Measurements from ENCODE around the gene TMEM37.

TMEM37 gene

DNA sequence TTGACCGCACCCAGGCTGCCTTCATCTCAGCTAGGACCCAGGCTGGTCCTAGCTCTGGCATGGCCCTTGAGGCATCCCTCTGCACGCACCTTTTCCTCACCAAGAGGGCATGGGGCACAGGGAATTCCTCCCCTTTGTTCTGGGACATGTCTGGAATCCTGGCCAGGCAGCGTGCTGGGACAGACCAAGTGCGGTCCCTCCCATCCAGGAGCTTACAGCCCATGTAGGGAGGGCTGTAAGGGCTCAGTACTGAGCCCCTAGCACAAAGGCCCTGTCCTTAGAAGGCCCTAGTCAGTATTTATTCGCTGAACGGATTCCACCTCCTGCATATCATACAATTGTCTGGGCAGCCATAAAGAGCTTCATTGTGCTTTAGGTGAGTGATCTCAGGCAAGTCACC is 3.0 kb downstream of the TMEM37 start:
- DNase-seq (ENCODE audit: low spot score) = no peak

DNA sequence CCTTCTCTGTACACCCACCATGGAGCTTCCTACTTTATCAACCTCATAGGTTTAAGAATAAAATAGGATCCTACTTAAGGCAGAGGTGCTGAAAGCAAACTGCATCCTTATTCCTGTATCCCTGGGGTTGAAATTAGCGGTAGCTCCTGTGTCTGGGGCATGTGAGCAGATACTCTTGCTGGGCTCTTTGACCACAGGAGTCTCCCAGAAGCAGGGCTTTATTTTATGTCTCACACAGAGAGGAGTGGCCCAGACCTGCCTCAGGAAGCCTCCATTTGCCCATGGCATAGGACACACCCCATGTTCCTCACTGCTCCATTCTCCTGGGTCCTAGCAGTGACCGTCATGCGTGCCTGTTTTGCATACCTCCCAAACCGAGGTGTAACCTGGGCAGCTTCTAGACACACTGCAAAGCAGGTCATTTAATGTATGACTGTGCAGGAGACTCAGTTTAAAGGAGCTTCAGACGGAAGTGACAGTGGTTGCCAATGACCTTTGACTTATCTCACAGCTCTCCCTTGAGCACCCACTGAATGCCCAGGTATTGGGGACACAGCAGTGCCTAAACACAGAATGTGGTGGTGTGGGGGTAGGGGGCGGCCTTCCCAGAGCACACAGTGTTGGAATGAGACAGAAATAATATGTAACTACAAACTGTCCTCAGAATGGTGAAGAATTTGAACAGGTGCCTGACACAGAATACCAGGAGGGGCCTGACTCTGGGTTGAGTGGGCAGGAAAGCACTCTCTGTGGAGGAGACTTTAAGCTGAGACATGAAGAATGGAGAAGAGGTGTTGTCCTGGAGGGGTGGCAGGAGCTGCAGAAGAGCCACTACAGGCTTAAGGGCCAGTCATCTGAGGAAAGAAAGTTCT is 3.7 kb downstream of the TMEM37 start:
- DNase-seq (ENCODE audit: low spot score) = no peak

DNA sequence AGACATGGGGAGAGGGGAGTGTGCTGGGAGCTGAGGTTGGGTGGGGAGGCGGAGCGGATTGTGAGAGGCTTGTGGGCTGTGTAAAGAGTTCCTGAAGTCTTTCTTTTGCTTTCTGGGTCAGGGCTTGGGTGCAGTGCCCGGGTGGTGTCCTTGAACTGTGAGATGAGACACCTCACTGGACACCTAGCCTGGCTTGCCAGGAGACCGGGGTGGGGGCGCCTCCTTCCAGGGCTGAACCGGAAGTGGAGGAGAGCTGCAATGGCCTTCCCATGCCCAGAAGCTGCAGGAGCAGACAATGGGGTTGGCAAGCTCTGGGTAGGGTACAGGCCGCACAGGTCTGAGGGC is 4.3 kb downstream of the TMEM37 start:
- DNase-seq (ENCODE audit: low spot score) = no peak

DNA sequence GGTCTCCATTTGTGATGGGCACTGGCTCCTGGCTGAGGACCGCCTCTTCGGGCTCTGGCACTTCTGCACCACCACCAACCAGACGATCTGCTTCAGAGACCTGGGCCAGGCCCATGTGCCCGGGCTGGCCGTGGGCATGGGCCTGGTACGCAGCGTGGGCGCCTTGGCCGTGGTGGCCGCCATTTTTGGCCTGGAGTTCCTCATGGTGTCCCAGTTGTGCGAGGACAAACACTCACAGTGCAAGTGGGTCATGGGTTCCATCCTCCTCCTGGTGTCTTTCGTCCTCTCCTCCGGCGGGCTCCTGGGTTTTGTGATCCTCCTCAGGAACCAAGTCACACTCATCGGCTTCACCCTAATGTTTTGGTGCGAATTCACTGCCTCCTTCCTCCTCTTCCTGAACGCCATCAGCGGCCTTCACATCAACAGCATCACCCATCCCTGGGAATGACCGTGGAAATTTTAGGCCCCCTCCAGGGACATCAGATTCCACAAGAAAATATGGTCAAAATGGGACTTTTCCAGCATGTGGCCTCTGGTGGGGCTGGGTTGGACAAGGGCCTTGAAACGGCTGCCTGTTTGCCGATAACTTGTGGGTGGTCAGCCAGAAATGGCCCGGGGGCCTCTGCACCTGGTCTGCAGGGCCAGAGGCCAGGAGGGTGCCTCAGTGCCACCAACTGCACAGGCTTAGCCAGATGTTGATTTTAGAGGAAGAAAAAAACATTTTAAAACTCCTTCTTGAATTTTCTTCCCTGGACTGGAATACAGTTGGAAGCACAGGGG is 5.5 kb downstream of the TMEM37 start:
- no peak for DNase-seq (ENCODE audit: low spot score)

DNA sequence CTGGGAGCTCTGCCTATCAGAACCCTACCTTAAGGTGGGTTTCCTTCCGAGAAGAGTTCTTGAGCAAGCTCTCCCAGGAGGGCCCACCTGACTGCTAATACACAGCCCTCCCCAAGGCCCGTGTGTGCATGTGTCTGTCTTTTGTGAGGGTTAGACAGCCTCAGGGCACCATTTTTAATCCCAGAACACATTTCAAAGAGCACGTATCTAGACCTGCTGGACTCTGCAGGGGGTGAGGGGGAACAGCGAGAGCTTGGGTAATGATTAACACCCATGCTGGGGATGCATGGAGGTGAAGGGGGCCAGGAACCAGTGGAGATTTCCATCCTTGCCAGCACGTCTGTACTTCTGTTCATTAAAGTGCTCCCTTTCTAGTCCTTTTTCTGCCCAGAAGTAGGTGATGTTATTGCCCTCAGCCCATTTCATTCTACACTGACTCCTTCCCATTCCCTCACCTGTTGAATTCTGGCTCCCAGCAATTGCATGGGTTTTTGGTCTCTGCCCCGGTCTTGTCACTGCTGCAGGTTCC is 6.5 kb downstream of the TMEM37 start:
- no peak for DNase-seq (ENCODE audit: low spot score)

DNA sequence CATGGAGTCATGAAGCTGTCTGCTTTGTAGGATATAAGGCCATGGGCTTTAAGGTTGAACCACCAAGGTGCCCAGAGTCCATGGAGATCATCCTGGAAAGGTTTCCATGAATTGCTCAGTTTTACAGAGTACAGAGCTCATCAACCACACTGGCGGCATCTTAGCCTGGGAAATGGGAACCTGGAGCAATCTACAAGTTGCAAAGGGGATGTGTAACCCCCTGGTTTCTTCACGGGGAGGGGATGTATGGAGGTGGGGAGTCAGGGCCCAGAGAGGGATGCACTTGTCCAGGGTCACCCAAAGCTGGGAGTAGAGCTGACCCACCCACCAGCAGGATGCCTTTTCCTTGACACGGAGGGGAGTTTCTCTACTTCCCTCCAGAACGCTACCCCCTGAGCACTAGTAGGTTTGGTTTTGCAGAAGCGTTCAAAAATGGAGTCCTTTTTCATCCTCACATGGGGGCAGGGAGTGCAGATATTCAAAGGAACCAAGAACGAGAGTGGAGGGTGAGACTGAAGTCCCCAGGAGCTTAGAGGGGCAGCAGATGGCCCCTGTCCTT is 7.2 kb downstream of the TMEM37 start:
- DNase-seq (ENCODE audit: low spot score) = no peak

DNA sequence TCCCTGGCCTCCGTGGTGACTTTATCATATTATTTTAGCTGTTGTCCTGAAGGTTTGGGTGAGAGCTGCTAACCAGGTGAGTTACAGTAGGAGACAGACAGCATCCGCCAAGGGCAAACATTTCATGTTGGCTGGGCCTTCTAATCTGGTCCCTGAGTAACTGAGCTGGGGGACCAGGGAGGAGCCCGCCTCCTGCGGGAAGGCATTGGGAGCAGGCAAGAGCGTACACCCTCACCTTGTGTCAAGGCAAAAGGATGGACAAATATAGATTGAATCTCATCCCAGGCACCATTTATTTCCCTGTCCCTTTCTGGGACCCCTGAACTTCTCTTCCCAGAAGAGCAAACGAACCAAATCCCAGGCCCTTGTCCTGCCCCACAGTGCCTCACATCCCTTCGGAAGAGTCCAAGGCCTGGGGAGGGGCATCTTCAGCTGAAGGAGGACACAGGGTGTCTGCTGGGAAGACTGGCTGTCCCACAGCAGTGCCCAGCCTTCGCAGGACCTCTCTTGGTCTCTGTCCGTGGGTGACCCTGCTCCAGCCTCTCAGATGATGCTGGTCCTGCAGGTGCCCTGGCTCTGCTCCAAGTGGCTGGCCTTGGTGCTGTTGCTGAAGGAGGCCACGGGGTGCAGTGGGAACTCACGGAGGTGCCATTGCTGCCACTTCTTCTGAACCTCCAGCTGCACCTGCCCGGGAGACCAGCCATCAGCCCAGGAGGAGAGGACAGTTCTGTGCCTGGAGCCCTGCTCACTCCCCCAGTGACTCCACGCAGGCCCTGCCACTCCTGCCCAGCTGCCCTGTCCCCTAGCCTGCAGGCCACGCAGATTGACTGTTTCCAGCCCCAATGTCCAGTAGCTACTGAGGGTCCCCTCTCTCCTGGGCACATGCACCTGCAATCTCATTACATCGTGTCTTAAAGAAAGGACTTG is 8.2 kb downstream of the TMEM37 start:
- DNase-seq (ENCODE audit: low spot score) = no peak

DNA sequence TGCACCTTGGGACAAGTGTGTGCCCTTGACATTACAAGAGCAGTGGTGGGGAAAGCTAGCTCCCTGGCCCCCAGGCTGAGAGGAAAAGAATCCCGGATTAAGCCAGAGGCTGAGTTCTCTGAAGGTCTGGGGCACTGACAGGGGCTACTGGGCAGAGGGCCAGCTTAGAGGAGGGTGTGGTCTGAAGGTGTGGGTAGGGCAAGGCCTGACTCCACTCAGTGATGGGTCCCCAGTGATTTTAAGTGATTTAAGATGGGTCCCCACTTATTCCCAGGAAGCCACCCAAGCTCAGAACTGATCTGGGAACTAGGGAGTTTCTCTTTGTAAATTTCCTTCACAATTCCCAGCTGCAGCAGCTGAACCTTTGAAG is 8.8 kb downstream of the TMEM37 start:
- no peak for DNase-seq (ENCODE audit: low spot score)

DNA sequence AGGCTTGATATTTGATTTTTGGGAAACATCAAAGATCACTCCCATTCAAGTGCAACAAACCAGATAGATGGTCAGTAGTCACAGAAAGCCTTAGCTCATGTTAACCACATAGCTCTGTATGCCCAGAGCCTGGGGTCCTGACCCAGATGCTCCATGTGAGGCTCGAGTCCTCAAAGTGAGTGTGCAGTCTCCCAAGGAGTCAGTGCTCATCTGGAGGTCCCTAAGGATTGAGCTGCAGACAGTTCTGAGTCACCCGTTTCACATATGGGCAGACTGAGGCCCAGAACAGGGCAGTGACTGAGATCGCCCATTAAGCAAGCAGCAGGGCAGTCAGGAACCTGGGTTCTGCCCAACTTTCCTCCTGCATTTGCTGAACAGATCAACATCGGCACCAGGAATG is 9.2 kb downstream of the TMEM37 start:
- DNase-seq (ENCODE audit: low spot score) = no peak

DNA sequence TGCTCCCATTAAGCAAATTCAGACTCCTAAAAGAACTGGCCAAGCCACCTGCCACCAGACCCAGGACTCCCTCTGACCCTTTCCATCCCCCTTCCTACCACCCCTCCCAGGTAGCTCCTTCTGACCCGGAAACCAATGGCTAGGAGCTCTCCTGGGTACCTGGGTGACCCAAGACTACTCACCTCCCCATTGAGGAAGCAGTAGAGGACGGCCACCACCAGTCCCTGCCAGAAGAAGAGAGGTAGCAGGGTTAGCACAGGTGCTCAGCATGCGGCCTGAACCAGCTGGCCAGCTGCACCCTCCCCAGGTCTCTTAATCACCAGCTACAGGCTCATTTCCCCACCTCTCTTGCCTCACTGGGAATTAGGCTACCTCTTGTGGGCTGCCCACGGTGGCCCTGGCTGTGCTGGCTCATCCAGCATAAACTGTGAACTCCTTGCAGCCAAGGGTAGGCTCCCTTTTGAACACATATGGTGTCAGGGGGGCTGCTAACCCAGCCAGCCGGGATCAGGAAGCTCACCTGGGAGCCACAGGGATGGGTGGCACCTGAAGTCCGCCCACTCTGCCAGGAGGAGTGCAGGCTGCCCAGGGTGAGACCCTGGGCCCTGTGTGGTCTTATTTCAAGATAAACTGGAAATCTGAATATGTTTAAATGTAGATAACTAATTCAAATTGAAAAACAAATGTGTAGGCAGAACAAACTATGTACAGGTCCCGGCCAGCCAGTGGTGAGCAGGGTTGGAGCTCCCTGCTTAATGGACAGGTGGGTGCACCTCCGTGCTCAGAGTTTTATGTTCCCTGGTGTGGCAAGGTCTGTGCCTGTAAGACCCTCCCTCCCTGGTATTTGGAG is 9.9 kb downstream of the TMEM37 start:
- no peak for DNase-seq (ENCODE audit: low spot score)

DNA sequence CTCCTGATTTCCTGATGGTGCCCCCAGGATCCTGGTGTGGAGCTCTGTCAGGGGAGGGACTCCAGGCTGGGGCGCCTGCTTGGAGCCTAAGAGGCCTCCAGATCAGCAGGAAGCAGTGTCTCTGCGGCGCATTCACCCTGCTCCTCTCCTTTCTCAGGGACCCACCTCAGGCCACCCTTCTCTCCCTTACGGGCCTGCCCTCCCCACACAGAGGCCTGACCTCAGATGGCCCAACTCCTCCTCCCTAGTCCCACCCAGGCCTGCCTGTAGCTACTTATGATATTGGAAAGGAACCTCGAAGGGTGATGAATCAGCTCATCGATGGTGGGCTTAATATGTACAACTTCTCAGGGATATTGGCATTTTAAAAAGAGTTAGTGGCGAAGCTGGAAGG is 10.6 kb downstream of the TMEM37 start:
- no peak for DNase-seq (ENCODE audit: low spot score)

DNA sequence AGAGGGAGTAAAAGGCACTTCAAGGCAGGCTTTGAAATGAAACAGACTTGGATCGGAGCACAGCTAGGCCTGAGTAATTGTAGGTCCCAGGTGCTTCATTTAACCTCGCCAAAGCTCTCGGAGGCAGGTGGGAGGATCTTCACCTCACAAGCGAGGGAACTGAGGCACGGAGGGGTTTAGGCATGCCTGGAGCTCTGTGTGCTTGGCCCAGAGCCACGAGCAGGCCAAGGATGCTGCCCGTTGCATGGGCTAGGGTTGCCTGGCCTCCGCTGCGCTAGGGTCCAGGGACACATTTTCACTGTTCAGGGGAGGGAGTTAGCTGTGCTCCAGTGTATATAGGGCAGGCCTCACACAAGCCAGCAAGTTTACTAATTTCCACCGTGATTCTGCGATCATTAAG is 11.2 kb downstream of the TMEM37 start:
- DNase-seq (ENCODE audit: low spot score) = no peak

DNA sequence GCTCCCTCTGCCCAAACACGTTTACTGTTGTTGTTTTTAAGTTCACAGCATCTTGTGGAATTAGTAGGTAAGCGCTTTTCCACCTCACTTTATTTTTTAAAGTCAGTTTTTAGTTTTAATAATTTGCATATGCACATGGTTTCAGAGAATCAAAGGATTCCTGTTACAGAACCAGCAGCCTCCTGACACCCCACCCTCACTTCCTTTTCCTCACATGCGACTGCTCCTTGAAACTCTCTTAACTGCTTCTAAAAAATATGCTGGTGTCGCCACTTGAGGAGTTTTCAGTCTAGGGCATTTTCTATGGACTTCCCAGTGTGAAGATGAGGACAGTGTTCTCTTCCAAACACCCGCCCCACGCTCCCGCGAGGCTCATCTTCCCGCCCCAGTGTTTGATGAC is 14.4 kb downstream of the TMEM37 start:
- no peak for DNase-seq (ENCODE audit: low spot score)

DNA sequence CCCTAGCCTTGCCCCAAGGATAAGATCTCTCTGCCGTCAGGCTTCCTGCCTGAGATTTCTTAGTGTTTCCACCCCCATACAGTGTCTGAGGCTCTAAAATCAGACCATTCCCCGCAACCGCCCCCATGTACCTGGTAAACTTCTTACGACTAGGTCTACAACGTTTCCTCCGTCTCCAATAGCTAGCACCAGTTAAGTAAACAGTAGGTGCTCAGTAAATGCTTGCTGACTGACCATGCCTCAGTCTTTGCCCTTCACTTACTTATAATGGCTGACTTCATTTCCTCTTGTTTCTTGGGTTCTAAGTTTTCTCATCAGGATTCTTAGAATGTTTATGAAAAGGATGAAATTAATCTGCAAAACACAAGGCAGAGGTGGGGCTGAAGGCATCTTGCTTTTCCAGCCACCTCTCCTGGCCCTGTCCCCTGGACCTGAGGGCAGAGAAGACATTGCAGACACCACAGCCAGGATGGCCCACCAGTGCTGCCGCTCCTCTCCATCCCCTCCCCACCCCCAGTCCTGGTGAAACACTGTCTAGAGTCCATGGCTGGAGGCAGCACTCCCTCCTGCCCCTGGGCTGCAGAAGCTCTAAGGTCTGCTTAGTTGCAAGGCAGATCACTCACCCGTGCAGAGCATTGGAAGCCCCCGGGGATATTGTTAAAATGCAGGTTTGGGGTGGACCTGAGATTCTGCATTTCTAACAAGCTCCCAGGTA is 16.9 kb downstream of the TMEM37 start:
- DNase-seq (ENCODE audit: low spot score) = no peak

DNA sequence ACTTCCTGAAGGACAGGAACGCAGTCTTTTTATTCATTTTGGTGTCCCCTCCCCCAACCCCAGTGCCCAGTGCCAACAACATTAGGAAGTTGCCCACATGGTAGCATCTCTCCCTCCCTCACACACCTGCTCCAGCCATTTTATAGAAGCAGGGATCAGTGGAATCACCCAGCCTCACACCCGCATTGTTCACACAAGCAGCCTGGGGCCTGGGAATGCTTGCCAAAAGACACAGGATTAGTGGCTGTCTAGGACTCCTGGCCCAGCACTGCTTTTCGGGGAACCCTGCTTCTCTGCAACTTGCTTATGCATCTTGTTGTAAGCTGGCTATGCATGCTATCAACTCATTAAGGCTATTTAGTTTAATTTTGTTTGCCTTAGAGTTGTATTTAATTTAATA is 17.9 kb downstream of the TMEM37 start:
- DNase-seq (ENCODE audit: low spot score) = no peak

DNA sequence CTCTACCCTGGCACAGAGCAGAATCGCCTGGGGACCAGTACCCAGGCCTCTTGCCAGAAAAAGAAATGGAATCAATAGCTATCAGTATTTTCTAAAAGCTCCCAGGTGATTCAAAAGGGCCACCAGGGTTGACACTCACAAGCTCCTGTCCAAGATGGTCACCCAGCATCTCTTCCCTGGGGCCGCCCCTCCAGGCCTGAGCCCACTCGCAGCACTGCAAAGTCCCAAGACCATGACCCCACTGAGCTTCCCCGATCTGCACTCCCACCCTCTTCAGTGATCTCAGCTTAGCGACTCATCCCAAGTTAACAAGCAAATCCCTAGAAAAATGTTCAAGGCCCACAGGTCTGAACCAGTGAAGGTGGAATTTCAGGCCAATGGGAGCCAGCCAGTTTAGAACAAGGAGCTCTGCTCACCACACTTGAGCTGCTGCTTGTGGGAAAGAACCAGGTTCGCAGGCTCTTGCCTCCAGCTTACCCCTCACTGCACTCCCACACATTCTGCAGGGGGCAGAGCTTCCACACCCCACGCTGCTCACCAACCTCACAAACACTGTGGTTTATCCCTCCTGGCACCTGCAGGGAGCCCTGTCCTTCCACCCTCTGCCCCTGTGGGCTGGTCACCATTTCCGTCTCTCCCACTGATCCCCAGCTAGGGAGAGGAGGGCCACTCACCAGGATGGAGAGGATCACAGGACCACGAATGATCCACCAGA is 19.8 kb downstream of the TMEM37 start:
- no peak for DNase-seq (ENCODE audit: low spot score)

DNA sequence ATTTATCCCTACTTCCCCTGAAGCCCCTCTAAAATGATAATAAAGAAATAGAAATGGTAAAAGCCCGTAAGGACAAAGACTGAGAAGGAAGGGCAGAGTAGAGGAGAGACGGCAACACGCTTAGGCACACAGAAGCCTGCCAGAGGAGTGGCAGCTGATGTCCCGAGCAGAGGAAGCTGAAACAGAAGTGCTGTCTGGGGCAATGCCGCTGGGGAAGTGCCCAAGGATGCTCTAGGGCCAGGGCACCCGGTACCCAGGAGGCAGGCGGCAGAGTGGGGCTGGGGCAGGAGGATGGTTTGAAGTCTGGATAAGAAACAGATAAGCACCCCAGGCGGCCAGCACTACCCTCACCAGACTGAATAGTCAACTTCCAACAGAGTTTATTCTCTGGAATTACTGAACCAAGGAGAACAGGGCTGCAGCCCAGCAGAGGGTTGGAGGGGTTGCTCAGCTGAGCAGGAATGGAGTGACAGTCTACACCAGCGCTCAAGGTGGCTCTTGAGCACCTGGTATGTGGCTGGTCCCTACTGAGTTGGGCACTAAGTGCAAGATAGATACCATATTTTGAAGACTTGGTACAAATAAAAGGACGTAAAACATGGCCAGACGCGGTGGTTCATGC is 22.4 kb downstream of the TMEM37 start:
- DNase-seq (ENCODE audit: low spot score) = no peak

DNA sequence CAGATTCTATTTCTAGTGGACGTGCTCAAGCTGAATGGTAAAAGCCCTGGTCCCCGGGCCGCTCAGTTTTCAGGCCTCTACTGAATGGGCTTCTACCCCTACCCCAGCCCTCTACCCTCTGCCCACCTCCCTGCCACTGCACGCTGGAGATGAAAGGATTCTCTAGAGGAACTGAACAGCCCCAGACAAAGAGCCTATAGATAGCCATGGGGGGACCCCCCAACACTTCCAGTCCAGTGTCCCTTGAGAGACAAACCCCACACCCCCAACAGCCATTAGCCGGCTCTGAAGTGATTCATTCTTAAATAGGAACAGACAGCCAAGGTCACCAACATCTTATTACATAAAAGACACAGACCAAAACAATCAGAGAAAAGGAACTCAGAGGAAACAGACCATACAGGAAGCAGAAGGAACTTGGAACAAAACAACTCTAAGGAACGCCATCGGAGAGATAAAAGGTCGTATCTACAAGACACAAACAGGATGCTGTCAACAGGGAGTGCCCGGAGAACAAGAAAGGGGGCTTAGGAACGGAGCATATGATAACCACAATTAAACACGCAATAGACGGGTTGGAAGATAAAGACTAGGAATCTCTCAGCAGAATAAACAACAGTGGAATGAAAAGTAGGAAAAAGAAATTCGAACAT is 23.5 kb downstream of the TMEM37 start:
- no peak for DNase-seq (ENCODE audit: low spot score)

DNA sequence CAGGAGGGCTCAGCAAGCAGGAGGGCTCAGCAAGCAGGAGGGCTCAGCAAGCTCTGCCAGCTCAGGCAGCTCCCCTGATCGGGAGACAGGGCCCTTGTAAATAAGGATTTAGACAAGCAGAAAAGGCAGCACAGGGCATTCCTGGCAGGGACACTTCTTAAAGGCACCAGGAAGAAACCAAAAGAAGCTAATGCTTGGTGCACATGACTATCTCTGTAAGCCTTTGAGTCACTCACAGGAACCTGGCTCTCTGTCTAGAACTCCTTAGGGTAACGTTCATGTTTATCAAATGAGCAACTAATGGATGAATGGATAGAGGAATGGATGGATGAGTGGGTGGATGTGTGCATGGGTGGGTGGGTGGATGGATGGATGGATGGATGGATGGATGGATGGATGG is 28.4 kb downstream of the TMEM37 start:
- no peak for DNase-seq (ENCODE audit: low spot score)
